PC-9 (cell line): ENCODE measurements around the gene SPIB. TPM values are rescaled to one million over a fixed set of nuclear protein-coding genes. Genes with fewer than 3 reads are reported as not detected.

Experiments
- BruUV-seq: library from RNA; stranded (reverse); fragments of 400-500 nt; replicated peaks from 2 replicates; lab custom pipeline; 2021; lab: Mats Ljungman, UMichigan
- CTCF ChIA-PET: fragments of 300-600 bp; sonication (Branson Sonifier 250); formaldehyde crosslinking; loops from one replicate; lab custom pipeline; 2022; ENCODE audit warnings: antibody characterized with exemption; lab: Charles Lee
- POLR2A ChIA-PET: fragments of 300-600 bp; sonication (Branson Sonifier 250); formaldehyde crosslinking; loops from one replicate; lab custom pipeline; 2022; ENCODE audit warnings: antibody characterized with exemption; ENCODE audit not compliant: unreplicated experiment; lab: Charles Lee
- DNase-seq, 2 experiments: peaks; one replicate each; pipeline versions ENCODE4 v3.0.0 to v3.0.0-alpha.2; 2015 to 2022; ENCODE audit warnings: mixed read lengths in 1 of 2
- H2AFZ ChIP-seq: fragments of 200-600 bp; sonication (generic); 2 replicates; pipeline ENCODE4 v1.8.1; 2017; ENCODE audit warnings: antibody characterized with exemption
- H3F3A ChIP-seq: fragments of 200-600 bp; sonication (generic); 2 replicates; pipeline ENCODE4 v1.8.1; 2017; ENCODE audit warnings: antibody characterized with exemption, mild to moderate bottlenecking, low read depth; ENCODE audit not compliant: insufficient read depth
- H3K27ac ChIP-seq: fragments of 200-600 bp; sonication (generic); 2 replicates; pipeline ENCODE4 v1.6.1; 2016; ENCODE audit warnings: mixed run types
- H3K27me3 ChIP-seq: fragments of 200-600 bp; sonication (generic); 2 replicates; pipeline ENCODE4 v1.6.1; 2016; ENCODE audit warnings: low read depth, mixed run types; ENCODE audit not compliant: insufficient read depth
- H3K36me3 ChIP-seq: fragments of 200-600 bp; sonication (generic); 2 replicates; pipeline ENCODE4 v1.6.1; 2016; ENCODE audit warnings: low read depth, mixed run types
- H3K4me1 ChIP-seq: fragments of 200-600 bp; sonication (generic); replicated peaks from 2 replicates; pipeline ENCODE4 v1.6.1; 2016; ENCODE audit warnings: mixed run types; ENCODE audit not compliant: insufficient read depth
- H3K4me2 ChIP-seq: fragments of 200-600 bp; sonication (generic); 2 replicates; pipeline ENCODE4 v1.6.1; 2017; ENCODE audit warnings: mixed run types
- H3K4me3 ChIP-seq: fragments of 200-600 bp; sonication (generic); 2 replicates; pipeline ENCODE4 v1.6.1; 2016; ENCODE audit warnings: mixed run types
- H3K79me2 ChIP-seq: fragments of 200-600 bp; sonication (generic); 2 replicates; pipeline ENCODE4 v1.6.1; 2017; ENCODE audit warnings: low read depth, mixed run types
- H3K9me2 ChIP-seq: fragments of 200-600 bp; sonication (generic); 2 replicates; pipeline ENCODE4 v1.8.1; 2017; ENCODE audit warnings: mild to moderate bottlenecking; ENCODE audit not compliant: insufficient read depth
- H3K9me3 ChIP-seq: fragments of 200-600 bp; sonication (generic); 2 replicates; pipeline ENCODE4 v1.8.1; 2016; ENCODE audit warnings: low read depth; ENCODE audit not compliant: insufficient read depth
- H4K20me1 ChIP-seq: fragments of 200-600 bp; sonication (generic); 2 replicates; pipeline ENCODE4 v1.8.1; 2017; ENCODE audit not compliant: insufficient read depth
- CTCF ChIP-seq: fragments of 200-600 bp; sonication (generic); conservative IDR thresholded peaks from 2 replicates; pipeline ENCODE4 v1.6.1; 2017; ENCODE audit warnings: mixed run types, antibody characterized with exemption, mild to moderate bottlenecking, moderate library complexity
- EZH2 ChIP-seq: fragments of 200-600 bp; sonication (generic); IDR thresholded peaks from 2 replicates; pipeline ENCODE4 v1.8.0; 2017; ENCODE audit warnings: antibody characterized with exemption, low read depth
- intact Hi-C: fragments of 100-400 bp; cut with micrococcal nuclease; formaldehyde crosslinking; loops from one replicate; pipeline ENCODE4 v1.10.0; 2022; ENCODE audit not compliant: unreplicated experiment
- total RNA-seq: library from RNA; stranded (reverse); gene quantifications from 2 replicates; pipeline ENCODE4 v1.2.3, GENCODE V29; 2021

The SPIB gene
- total RNA-seq, 1 experiment from 2014 or later, result not detected

GRCh38 chr19:50416034-50416977 is 2.4 kb upstream of the SPIB start:
- POLR2A ChIA-PET, result interaction anchor here (0.7 kb wide), 1 partner anchor 23 kb away, joined by 4 read pairs; no protein-coding TSS in a partner anchor
- H3K4me2 ChIP-seq, result no peak overlapping the region
- H3K9me3 ChIP-seq, result no peaks in the 10 kb centered on the region
- H3K4me3 ChIP-seq, result no peak overlapping the region
- no peaks in the 10 kb centered on the region for H3K36me3 ChIP-seq
- no peak for DNase-seq
- H2AFZ ChIP-seq, result no peak overlapping the region
- TF ChIP-seq EZH2, result no peak
- no peak for TF ChIP-seq CTCF
- H3K9me2 ChIP-seq, result no peaks in the 10 kb centered on the region
- no peak overlapping the region for H3K27ac ChIP-seq
- H3F3A ChIP-seq, result peaks cover 21% of the 10 kb centered on the region; the same call in 1 of the 2 replicates
- no peaks in the 10 kb centered on the region for H4K20me1 ChIP-seq
- H3K27me3 ChIP-seq, result no peaks in the 10 kb centered on the region
- no peaks in the 10 kb centered on the region for H3K4me1 ChIP-seq
- BruUV-seq, result no TSS peak
- no peaks in the 10 kb centered on the region for H3K79me2 ChIP-seq
- CTCF ChIA-PET, result interaction anchor here (0.5 kb wide), 1 partner anchor 889 kb away, joined by 5 read pairs; the partner anchor contains the start of gene RCN3
- intact Hi-C loops, result no loop called here

- H3K27ac ChIP-seq, result no peak overlapping the region
- H3K9me3 ChIP-seq, result no peaks in the 10 kb centered on the region
- H3K9me2 ChIP-seq, result no peaks in the 10 kb centered on the region
- H2AFZ ChIP-seq, result no peak overlapping the region
- ChIA-PET CTCF (no interaction called here), POLR2A (interaction anchor here (0.7 kb wide), 1 partner anchor 24 kb away, joined by 4 read pairs; no protein-coding TSS in a partner anchor)
- no peaks in the 10 kb centered on the region for H3K4me1 ChIP-seq
- peaks cover 17% of the 10 kb centered on the region; the same call in 1 of the 2 replicates for H3F3A ChIP-seq
- intact Hi-C loops, result no loop called here
- no peaks in the 10 kb centered on the region for H3K79me2 ChIP-seq
- H3K27me3 ChIP-seq, result no peaks in the 10 kb centered on the region
- no peak overlapping the region for H3K4me2 ChIP-seq
- no peak for TF ChIP-seq CTCF
- no peak for TF ChIP-seq EZH2
- no TSS peak for BruUV-seq
- H3K36me3 ChIP-seq, result no peaks in the 10 kb centered on the region
- no peaks in the 10 kb centered on the region for H4K20me1 ChIP-seq
- no peak overlapping the region for H3K4me3 ChIP-seq
- DNase-seq, result no peak
These were observed 1.3 kb upstream of the SPIB start for GRCh38 chr19:50417111-50418081.

- intact Hi-C loops, result no loop called here
- H3K27ac ChIP-seq, result no peak overlapping the region
- H3K9me2 ChIP-seq, result no peaks in the 10 kb centered on the region
- no peaks in the 10 kb centered on the region for H3K36me3 ChIP-seq
- ChIA-PET POLR2A (no interaction called here), CTCF (no interaction called here)
- H3K79me2 ChIP-seq, result no peaks in the 10 kb centered on the region
- H4K20me1 ChIP-seq, result no peaks in the 10 kb centered on the region
- H3F3A ChIP-seq, result peaks cover under 1% of the 10 kb centered on the region; the same call in 1 of the 2 replicates
- no peak for DNase-seq
- no peaks in the 10 kb centered on the region for H3K4me1 ChIP-seq
- BruUV-seq, result no TSS peak
- no peaks in the 10 kb centered on the region for H3K9me3 ChIP-seq
- H2AFZ ChIP-seq, result no peak overlapping the region
- no peak overlapping the region for H3K4me3 ChIP-seq
- H3K27me3 ChIP-seq, result no peaks in the 10 kb centered on the region
- no peak overlapping the region for H3K4me2 ChIP-seq
- TF ChIP-seq CTCF (no peak), EZH2 (no peak)
These were observed 363 bp downstream of the SPIB start for GRCh38 chr19:50419022-50419579.
